ENCODE measurements around the gene ULBP3.
A peak's percentile ranks its signal among the peaks of the same experiment; 100 is the strongest.
"Not testable (repeated sequence)": the region's sequence is repeated elsewhere in the genome, so short reads cannot be mapped to it uniquely, and the experiment has no call there.

ULBP3 gene

DNA sequence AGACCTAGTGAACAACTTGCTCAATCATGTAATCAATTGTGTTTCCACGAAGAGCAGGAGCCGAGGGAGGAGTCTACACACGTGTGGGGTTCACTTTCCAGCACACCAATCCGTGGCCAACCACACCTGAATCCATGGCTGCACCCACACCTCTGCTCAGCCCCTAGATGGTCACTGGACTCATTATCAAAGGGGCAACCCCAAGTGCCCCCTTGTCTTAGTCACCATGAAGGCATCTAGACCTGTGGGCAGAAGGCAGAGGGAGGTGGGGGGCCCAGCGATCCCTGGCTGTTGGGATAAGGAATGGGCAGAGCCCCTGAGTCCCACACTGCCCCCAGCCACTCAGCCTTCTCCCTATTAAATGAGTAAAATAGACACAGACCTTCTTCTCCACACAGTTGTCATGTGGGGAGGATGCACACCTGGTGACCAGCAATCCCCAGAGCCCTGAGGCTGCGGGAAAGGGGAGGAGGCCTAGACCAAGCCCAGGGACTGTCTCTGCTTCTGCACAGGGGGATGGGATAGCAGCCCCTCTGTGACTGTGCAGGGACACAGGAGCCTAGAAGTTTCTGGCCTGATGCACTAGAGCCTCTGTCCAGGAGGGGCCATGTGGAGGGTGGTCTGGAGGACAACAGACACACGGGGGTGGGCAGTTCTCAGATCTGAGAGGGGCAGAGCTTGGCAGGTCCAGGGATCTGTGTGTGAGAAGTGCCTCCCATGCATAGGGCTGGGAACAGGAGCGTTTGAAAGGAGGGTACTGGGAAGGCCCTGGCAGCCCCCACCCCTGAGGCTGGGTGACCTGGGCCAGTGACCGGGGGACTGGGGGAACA, 41.7 kb downstream of the ULBP3 start:
- Mint-ChIP-seq H3K36me3 (no peaks in the 10 kb centered on the region), H3K27me3 (peaks cover 24% of the 10 kb centered on the region), H3K9me3 (no peaks in the 10 kb centered on the region), H3K27ac (no peak overlapping the region), H3K4me3 (no peak overlapping the region), H3K4me1 (peaks cover 27% of the 10 kb centered on the region)
- ATAC-seq (ENCODE audit: low read depth), result no peak
- DNase-seq (ENCODE audit: low spot score in 2 of 2), result no peak

DNA sequence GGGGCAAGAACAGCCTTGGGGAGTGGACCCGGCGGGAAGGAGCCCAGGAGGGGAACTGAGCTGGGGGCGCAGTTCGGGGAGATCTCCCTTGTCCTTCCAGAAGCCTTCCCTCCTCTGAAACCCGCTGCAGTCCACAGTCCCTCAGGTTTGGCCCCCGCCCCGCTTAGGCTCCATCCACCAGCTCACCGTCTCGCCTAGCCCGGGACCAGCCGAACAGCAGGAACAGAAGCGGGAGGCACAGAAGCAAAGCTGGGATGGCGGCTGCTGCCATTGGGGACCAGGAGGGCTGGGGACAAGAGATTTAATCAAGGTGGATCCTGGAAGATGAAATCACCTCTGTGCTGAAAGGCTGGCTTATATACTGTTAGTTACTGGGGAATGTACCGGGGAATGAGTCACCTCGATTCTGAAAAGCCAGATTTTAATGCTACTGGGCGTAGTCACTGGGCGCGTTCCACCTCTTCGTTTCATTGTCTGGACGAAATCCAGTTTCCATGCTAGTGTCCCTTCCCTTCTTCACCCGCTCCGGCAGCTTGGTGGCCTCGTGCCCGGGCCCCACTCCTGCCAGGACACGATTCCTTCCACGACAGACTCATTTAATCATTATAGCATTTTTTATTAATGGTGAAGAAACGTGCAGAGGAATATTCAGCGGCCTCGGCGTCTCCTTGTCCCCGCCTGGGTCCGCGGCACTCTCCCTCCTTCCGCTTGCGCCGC, 43.6 kb downstream of the ULBP3 start, which contains the start of gene RAET1L:
Gene RAET1L (minus strand): TSS at position 332 of the 717 bp plus-strand sequence. CDS start 61 bp downstream, at position 271.
- peaks cover 31% of the 10 kb centered on the region for H3K27me3 Mint-ChIP-seq
- peaks cover 27% of the 10 kb centered on the region for H3K4me1 Mint-ChIP-seq
- H3K27ac Mint-ChIP-seq, result no peak within 1 kb of the TSS
- ATAC-seq (ENCODE audit: low read depth) (no peak), DNase-seq (ENCODE audit: low spot score in 2 of 2) (no peak)
- H3K9me3 Mint-ChIP-seq, result no peaks in the 10 kb centered on the region
- no peaks in the 10 kb centered on the region for H3K36me3 Mint-ChIP-seq
- peak within 1 kb of the TSS; percentile 61 for H3K4me3 Mint-ChIP-seq

DNA sequence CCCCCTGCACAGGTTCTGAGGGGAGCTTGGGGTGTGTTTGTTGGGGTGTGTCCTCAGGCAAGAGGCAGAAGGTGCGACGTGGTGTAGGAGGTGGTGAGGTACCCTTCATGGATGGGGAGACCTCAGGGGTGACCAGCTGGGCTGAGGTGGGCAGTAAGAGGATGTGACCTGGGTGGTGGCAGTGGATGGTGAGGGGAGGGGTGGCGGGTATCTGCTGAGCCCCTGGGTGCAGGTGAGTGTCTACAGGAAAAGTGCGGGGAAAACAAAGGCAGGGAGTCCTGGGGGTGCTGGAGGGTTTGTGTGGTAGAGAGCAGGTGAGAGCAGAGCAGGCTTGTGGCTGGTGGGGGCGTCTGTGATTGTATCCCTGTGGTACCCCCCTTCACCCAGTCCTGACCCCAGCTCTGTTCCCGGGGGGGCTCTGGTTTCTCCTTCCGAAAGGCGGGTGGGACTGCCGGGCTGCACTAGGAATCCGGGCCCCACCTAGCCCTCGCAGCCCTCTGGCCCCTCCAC, 44.2 kb downstream of the ULBP3 start:
- Mint-ChIP-seq H3K36me3 (no peaks in the 10 kb centered on the region), H3K4me3 (no peak overlapping the region), H3K27me3 (peaks cover 33% of the 10 kb centered on the region), H3K4me1 (peaks cover 23% of the 10 kb centered on the region), H3K27ac (no peak overlapping the region), H3K9me3 (no peaks in the 10 kb centered on the region)
- ATAC-seq (ENCODE audit: low read depth), result no peak
- no peak for DNase-seq (ENCODE audit: low spot score in 2 of 2)

DNA sequence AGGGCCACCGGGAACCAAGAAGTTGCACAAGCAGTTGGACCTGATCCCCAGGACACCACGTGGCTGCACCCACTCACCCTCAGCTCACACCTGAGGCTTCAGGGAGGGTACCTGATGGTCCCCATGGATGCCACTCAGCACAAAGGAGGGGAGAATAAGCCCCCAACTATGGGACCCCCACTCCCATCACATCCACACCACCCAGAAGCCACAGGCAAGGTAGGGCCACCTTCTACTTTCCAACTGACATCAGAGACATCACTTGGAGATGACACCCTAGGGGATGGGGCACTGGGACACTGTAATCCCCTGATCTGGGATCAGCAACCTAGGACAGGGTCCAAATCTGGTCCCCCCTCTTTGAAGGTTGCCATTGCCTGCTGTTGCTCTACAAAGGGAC, 44.9 kb downstream of the ULBP3 start:
- H3K4me1 Mint-ChIP-seq, result peaks cover 17% of the 10 kb centered on the region
- H3K27ac Mint-ChIP-seq; ATAC-seq (ENCODE audit: low read depth); DNase-seq (ENCODE audit: low spot score in 2 of 2); H3K4me3 Mint-ChIP-seq; H3K9me3 Mint-ChIP-seq; H3K36me3 Mint-ChIP-seq: not testable (repeated sequence)
- peaks cover 34% of the 10 kb centered on the region for H3K27me3 Mint-ChIP-seq

DNA sequence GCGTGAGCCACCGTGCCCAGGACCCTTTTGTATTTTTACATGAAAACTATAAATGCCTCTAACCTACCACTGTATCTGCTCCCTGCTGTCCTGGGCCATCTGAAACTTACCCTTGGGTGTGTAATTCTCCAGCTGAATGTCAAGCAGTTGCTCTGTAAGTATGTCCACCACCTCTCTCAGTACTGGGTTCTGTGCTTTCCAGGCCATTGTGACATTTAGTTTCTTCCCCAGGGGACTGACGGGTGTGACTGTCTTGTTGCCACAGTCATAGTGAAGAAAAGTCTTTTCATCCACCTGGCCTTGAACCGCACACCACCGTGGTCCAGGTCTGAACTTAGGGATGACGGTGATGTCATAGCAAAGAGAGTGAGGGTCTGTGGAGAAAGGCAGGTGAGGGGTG, 47.1 kb downstream of the ULBP3 start:
- H3K36me3 Mint-ChIP-seq, result not testable (repeated sequence)

DNA sequence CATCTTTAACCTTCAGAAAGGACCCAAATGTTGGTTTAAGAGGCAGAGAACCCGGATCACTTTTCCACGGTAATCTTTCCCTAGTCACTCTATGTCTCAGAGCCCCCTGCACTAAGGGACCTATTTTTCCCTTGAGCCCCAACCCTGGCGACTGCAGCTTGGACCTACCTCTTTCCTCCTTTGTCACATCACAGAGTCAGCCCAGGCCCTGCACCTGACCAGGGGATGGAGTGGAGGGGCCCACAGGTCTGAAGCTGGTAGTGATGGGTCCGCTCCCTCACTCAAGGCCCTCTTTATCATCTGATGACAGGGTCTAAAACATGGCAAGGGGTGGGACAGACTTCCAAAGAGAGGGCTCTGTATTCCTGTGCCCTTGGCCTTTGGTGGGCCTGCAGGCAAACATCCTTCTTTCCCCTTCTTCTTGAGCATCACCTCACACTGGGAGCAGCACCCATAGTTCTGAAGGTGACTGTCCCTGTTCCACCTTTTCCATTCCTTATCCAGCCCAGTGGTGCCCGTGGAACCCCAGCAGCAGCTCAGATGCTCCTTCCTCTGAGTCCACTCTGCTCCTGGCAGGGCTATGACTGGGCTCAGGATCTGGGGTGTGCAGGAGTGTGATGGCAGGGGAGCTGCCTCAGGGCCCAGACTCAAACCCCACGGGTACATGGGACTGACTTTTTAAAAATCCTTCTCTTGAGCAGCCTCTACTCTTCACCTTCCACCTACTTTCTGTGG, 49.9 kb downstream of the ULBP3 start:
- no peak for DNase-seq (ENCODE audit: low spot score in 2 of 2)
- H3K27me3 Mint-ChIP-seq, result peaks cover 28% of the 10 kb centered on the region
- no peaks in the 10 kb centered on the region for H3K36me3 Mint-ChIP-seq
- H3K9me3 Mint-ChIP-seq, result no peaks in the 10 kb centered on the region
- H3K4me3 Mint-ChIP-seq, result no peak overlapping the region
- ATAC-seq (ENCODE audit: low read depth), result no peak
- H3K4me1 Mint-ChIP-seq, result peaks cover 10% of the 10 kb centered on the region
- H3K27ac Mint-ChIP-seq, result no peak overlapping the region

More for the DNA sequence above, 47.1 kb downstream of the ULBP3 start:
- H3K4me1 Mint-ChIP-seq, result peaks cover 13% of the 10 kb centered on the region
- H3K4me3 Mint-ChIP-seq; H3K27ac Mint-ChIP-seq; DNase-seq (ENCODE audit: low spot score in 2 of 2); ATAC-seq (ENCODE audit: low read depth); H3K9me3 Mint-ChIP-seq: not testable (repeated sequence)
- H3K27me3 Mint-ChIP-seq, result peaks cover 35% of the 10 kb centered on the region

DNA sequence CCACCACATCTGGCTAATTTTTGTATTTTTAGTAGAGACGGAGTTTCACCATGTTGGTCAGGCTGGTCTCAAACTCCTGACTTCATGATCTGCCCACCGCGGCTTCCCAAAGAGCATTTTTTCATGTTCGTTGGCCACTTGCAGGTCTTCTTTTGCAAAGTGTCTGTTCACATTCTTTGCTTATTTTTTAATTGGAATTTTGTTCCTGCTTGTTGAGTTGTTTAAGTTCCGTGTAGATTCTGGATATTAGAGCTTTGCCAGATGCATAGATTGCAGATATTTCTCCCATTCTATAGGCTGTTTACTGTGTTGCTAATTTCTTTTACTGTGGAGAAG, 51.8 kb downstream of the ULBP3 start:
- H3K36me3 Mint-ChIP-seq; H3K4me3 Mint-ChIP-seq; ATAC-seq (ENCODE audit: low read depth); DNase-seq (ENCODE audit: low spot score in 2 of 2); H3K27ac Mint-ChIP-seq; H3K9me3 Mint-ChIP-seq: not testable (repeated sequence)
- Mint-ChIP-seq H3K27me3 (peaks cover 37% of the 10 kb centered on the region), H3K4me1 (peaks cover 13% of the 10 kb centered on the region)

DNA sequence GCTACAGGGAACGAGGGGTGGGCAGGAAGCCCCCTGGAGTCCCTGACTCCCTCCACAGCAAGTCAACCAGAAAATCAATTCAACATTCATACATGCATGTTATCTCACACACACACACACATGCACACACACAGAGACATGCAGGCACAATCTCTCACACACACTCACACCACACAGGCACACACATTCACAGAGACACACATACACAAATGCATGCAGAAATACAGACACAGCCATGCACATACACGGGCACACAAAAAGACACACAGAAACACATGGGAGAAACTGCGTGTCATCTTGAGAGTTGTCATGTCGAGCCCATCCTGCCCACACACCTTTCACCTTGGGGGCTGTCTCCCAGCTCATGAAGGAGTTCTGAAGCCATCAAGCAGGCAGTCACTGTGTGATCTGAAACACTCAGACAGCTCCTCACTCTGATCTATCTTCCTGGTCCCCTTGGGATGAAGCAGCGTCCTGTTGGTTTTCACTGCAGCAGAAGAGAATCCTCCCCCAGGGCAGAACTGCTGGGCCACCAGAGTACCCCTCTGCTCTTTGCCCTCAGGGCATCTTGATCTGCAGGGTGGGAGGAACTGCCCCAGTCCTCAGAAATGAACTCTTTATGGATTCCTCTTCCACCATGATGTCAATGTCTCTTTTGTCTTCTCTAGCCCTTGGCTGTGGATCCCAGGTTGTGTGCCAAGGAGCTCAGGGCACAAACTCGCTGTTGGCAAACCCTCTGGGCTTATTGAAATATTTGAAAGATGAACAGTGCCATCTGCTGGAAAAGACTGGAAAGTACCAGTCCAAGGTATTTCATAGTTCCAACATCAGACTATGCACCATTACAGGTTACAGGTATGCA, 52.4 kb downstream of the ULBP3 start:
- Mint-ChIP-seq H3K27me3 (peaks cover 35% of the 10 kb centered on the region), H3K9me3 (no peaks in the 10 kb centered on the region), H3K4me3 (no peak overlapping the region), H3K27ac (no peak overlapping the region), H3K4me1 (peaks cover 13% of the 10 kb centered on the region), H3K36me3 (no peaks in the 10 kb centered on the region)
- peak; percentile 79 for ATAC-seq (ENCODE audit: low read depth)
- peak; percentile 62 to 78 for DNase-seq (ENCODE audit: low spot score in 2 of 2)

DNA sequence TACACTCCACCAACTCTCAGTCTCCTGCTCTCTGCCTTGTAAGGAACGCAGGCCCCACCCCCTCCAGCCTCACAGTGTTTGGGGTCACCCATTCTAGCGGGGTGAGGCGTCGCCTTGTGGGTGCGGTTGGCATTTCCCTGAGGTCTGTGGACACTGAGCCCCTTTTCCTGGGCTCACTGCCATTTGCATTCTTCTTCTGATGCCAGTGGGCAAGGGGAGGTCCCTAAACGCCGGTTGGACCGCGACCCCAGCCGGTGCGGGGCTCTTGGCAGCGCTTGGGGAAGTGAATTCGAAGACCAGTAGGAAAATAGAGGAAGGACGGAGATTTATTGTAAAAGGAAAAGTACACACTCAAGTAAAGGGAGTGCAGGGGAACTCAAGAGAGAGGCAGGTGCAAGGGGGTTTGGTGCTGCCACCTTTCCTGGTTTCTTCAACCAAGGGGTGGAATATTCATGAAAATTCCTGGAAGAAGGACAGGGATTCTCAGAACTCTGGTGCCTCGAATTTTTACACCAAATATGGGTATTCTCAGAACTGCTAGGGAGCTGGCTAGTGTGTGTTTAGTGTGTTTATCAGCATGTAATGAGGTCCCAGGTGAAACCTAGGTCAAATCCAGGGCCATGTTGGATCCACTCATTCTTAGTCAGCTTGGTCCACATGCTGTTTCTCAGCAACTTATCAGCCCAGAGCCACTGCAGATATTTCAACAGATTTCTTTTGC, 53.5 kb downstream of the ULBP3 start:
- DNase-seq (ENCODE audit: low spot score in 2 of 2); H3K9me3 Mint-ChIP-seq; H3K27ac Mint-ChIP-seq; H3K36me3 Mint-ChIP-seq; H3K4me3 Mint-ChIP-seq: not testable (repeated sequence)
- peak; percentile 52 for ATAC-seq (ENCODE audit: low read depth)
- peaks cover 13% of the 10 kb centered on the region for H3K4me1 Mint-ChIP-seq
- peaks cover 33% of the 10 kb centered on the region for H3K27me3 Mint-ChIP-seq

DNA sequence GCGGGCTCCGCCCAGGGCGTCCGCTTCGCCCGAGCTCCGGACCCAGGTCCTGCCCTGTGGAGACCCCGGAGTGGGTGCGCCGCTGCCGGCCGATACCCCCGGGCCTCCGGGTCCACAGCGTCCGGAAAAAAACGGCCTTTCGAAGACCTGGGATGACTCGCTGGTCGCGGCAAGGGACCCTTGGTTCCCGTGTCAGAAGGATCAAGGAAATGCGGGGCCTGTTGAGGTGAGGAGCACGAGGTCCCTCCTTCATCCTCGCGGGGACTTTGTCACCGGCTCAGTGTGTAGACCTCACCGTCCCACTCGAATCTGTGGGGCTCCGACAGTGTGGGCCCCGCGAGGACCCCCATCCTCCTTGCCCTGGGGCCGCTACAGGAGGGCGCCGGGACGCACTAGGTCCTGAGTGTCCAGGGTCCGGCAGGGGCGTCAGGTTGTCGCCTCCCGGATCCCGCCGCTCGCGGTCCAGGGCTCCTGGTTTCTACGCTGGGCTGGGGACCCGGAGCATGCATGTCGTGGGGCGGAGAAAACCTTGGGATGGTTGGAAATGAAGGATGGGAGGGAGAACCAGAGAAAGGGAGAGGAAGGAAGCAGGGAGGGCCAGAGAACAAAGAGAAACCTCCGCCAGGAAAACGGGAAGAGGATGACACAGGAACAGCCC, 54.2 kb downstream of the ULBP3 start:
- peaks cover 37% of the 10 kb centered on the region for H3K27me3 Mint-ChIP-seq
- H3K9me3 Mint-ChIP-seq; H3K36me3 Mint-ChIP-seq; H3K27ac Mint-ChIP-seq; DNase-seq (ENCODE audit: low spot score in 2 of 2); H3K4me3 Mint-ChIP-seq: not testable (repeated sequence)
- peaks cover 13% of the 10 kb centered on the region for H3K4me1 Mint-ChIP-seq
- ATAC-seq (ENCODE audit: low read depth), result peak; percentile 11

DNA sequence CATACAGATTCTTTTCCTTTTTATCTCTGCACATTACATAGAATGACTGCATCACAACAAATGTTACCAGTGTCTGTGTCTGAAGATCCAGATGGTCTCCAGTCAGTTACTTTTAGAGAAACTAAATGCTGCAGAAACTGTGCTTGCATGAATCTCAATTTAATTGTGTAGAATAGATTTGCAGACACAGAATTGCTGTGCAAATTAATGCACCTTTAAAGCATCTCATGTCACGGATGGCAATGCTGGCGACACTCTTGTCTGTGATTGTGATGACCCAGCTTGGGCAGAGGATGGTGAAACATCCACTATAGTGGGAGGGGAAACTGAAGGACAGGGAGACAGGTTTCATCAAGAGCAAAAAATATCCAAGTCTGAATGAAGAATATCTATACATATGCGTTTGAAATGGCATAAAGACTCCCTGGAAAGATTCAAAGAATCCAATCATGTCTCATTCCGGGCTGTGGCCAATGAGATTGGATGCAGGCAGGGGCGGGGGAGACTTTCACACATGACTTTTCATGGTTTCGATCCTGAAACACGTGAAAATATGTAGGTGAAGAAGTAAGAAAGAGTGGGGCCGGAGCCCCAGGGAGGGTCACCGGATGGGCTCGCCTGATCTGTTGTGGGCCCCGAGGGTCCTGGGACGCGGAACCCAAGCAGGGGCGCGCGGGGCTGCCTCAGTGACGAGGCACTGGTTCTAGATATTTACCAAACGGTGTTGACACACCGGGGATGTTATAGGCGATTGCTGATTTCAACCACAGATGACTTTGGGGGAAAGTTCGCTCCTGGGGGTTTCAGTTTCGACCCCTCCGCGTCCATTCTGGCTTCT, 54.9 kb downstream of the ULBP3 start:
- Mint-ChIP-seq H3K27ac (peak overlapping the region; percentile 39), H3K27me3 (peaks cover 36% of the 10 kb centered on the region), H3K4me1 (peaks cover 13% of the 10 kb centered on the region), H3K4me3 (peak overlapping the region; percentile 72)
- not testable (repeated sequence) for DNase-seq (ENCODE audit: low spot score in 2 of 2); H3K36me3 Mint-ChIP-seq; H3K9me3 Mint-ChIP-seq
- peak; percentile 45 for ATAC-seq (ENCODE audit: low read depth)

All from memory B cell (primary cell).